Kidney (tissue), 14 donors: Measurements from ENCODE around the gene ZBTB7A. TPM values are rescaled to one million over a fixed set of nuclear protein-coding genes. Genes with fewer than 3 reads are reported as not detected.

ENCODE experiments used
- DNase-seq, 5 donors: peaks; one replicate each; pipeline ENCODE4 v3.0.0-alpha.2; 2013 to 2020
- FAIRE-seq: peaks from 2 replicates; lab custom pipeline; 2012; peaks lifted over from hg19 to GRCh38; lab: Jason Lieb, UNC
- H3K27ac ChIP-seq, 2 donors: one replicate each; pipeline ENCODE4 v1.7.0; 2013; ENCODE audit warnings: low read depth in 2 of 2, low read length in 2 of 2, inconsistent platforms in 1 of 2
- H3K27me3 ChIP-seq: one replicate; pipeline ENCODE4 v1.7.1; 2013; ENCODE audit warnings: low read length, inconsistent platforms; ENCODE audit not compliant: control insufficient read depth, insufficient read depth
- H3K36me3 ChIP-seq, 3 donors: one replicate each; pipeline versions ENCODE4 v1.7.0 to v1.7.1; 2013; ENCODE audit warnings: low read length in 3 of 3, control low read depth in 1 of 3, inconsistent platforms in 1 of 3; ENCODE audit not compliant: insufficient read depth in 3 of 3, control insufficient read depth in 2 of 3
- H3K4me1 ChIP-seq, 3 donors: one replicate each; pipeline versions ENCODE4 v1.7.0 to v1.7.1; 2013; ENCODE audit warnings: low read length in 3 of 3, inconsistent platforms in 1 of 3, low read depth in 1 of 3; ENCODE audit not compliant: control insufficient read depth in 2 of 3, insufficient read depth in 2 of 3
- H3K4me3 ChIP-seq, 3 donors: one replicate each; pipeline versions ENCODE4 v1.7.0 to v1.8.1; 2013; ENCODE audit warnings: low read length in 3 of 3, control low read depth in 1 of 3, inconsistent platforms in 1 of 3
- H3K9ac ChIP-seq, 3 donors: one replicate each; pipeline versions ENCODE4 v1.7.0 to v1.7.1; 2013; ENCODE audit warnings: low read length in 3 of 3, control low read depth in 1 of 3, inconsistent platforms in 1 of 3
- H3K9me3 ChIP-seq, 3 donors: one replicate each; pipeline versions ENCODE4 v1.7.0 to v1.7.1; 2013; ENCODE audit warnings: low read length in 3 of 3, control low read depth in 1 of 3, inconsistent platforms in 1 of 3; ENCODE audit not compliant: control insufficient read depth in 2 of 3, insufficient read depth in 1 of 3
- CTCF ChIP-seq: IDR thresholded peaks from 3 replicates; pipeline ENCODE4 v1.5.1; 2012; ENCODE audit warnings: mild to moderate bottlenecking, moderate library complexity, borderline replicate concordance; ENCODE audit not compliant: insufficient read depth; ENCODE audit errors: extremely low read depth
- intact Hi-C: fragments of 100-400 bp; cut with DNase I; formaldehyde crosslinking; loops from one replicate; pipeline ENCODE4 v1.11.1; 2022
- polyA plus RNA-seq: library from polyadenylated mRNA; stranded (reverse); fragments of 350-450 nt; fragmentation: Illumina TruSeq; extraction: RNeasy Lipid Tissue Mini Kit (QIAGEN cat#74804); gene quantifications from one replicate; pipeline ENCODE4 v1.2.3, GENCODE V29; 2014; ENCODE audit warnings: low read depth, low replicate concordance; ENCODE audit not compliant: insufficient read depth
- total RNA-seq: library from RNA; stranded (reverse); fragmentation: NEBNext Ultra II Directional; extraction: Animal tissue kit (Norgen Biotek cat#: 25700); gene quantifications from one replicate; pipeline ENCODE4 v1.2.1, GENCODE V29; 2021
- donor health status: control.
- donor health status: control.
- donor health status: control.
- donor health status: control.
- donor health status: control.
- donor health status: DM: yes; HTN: yes; CAD: no.
- donor health status: Normal renal cell carcinoma (clear cell type).

The ZBTB7A gene
- total and polyA plus RNA-seq, 2 donors from 2014 or later: 8.9 to 53.2 TPM

- no peaks in the 10 kb centered on the region for H3K27me3 ChIP-seq
- H3K27ac ChIP-seq: peak overlapping the region in 1 of 2 donors; percentile 32
- no peak overlapping the region for H3K4me3 ChIP-seq
- TF ChIP-seq CTCF: no peak
- DNase-seq (no peak), FAIRE-seq (no peak)
- H3K9me3 ChIP-seq: peaks cover 0 to 2% (median 0%) of the 10 kb centered on the region in 3 donors
- peaks cover 7 to 18% (median 12%) of the 10 kb centered on the region in 3 donors for H3K36me3 ChIP-seq
- H3K9ac ChIP-seq: no peak overlapping the region
- peaks cover 0 to 13% (median 5%) of the 10 kb centered on the region in 3 donors for H3K4me1 ChIP-seq
- intact Hi-C loops: no loop called here
These were observed 15.3 kb downstream of the ZBTB7A start for GRCh38 chr19:4051175-4052101.

- Histone ChIP-seq H3K36me3 (peaks cover 7 to 24% (median 12%) of the 10 kb centered on the region in 3 donors), H3K27me3 (no peaks in the 10 kb centered on the region), H3K9ac (no peak overlapping the region), H3K27ac (no peak overlapping the region), H3K4me3 (no peak overlapping the region), H3K9me3 (peaks cover 0 to 2% (median 0%) of the 10 kb centered on the region in 3 donors), H3K4me1 (peaks cover 0 to 13% (median 5%) of the 10 kb centered on the region in 3 donors)
- intact Hi-C loops: no loop called here
- no peak for FAIRE-seq
- no peak for TF ChIP-seq CTCF
- DNase-seq: no peak
These were observed 17.3 kb downstream of the ZBTB7A start for GRCh38 chr19:4049432-4049831.

- H3K36me3 ChIP-seq: peaks cover 0 to 10% (median 3%) of the 10 kb centered on the region in 3 donors
- H3K4me1 ChIP-seq: peaks cover 0 to 4% (median 0%) of the 10 kb centered on the region in 3 donors
- H3K27me3 ChIP-seq: no peaks in the 10 kb centered on the region
- H3K9me3 ChIP-seq: no peaks in the 10 kb centered on the region
- intact Hi-C loops: no loop called here
- peak in 1 of 5 donors; percentile 35 for DNase-seq
- FAIRE-seq: no peak
- no peak for TF ChIP-seq CTCF
- no peak overlapping the region for H3K9ac ChIP-seq
- no peak overlapping the region for H3K27ac ChIP-seq
- H3K4me3 ChIP-seq: no peak overlapping the region
These were observed 19.6 kb downstream of the ZBTB7A start for GRCh38 chr19:4046946-4047683.
